K562 (cell line): ENCODE results near the gene MIER2. TPM values are rescaled to one million over a fixed set of nuclear protein-coding genes. Genes with fewer than 3 reads are reported as not detected.

Experiments used
- ATAC-seq: fragments of 200-7000 bp; cut with Tn5 transposase; 3 replicates; pipeline ENCODE4 v1.9.1; 2020; ENCODE audit warnings: moderate library complexity
- BruUV-seq: library from RNA; stranded (reverse); fragments of 400-500 nt; replicated peaks from 2 replicates; lab custom pipeline; 2021; lab: Mats Ljungman, UMichigan
- CTCF ChIA-PET: fragments of 300-600 bp; formaldehyde crosslinking; extraction: SDS; loops from one replicate; lab custom pipeline; 2021; ENCODE audit warnings: low intra/inter-chr PET ratio; lab: Yijun Ruan, JAX
- POLR2A ChIA-PET: fragments of 300-600, 350-650 bp; sonication (Branson Sonifier 250); formaldehyde crosslinking; extraction: SDS; loops from one replicate; lab custom pipeline; 2021; ENCODE audit warnings: antibody characterized with exemption, inconsistent platforms; lab: Yijun Ruan, JAX
- DNase-seq, 4 experiments: peaks; one replicate each; pipeline versions ENCODE4 v3.0.0 to v3.0.0-alpha.2; 2011 to 2018; ENCODE audit warnings: low spot score in 3 of 4, mixed read lengths in 3 of 4; ENCODE audit errors: extremely low read depth in 1 of 4
- FAIRE-seq: peaks from 2 replicates; lab custom pipeline; 2011; peaks lifted over from hg19 to GRCh38; lab: Jason Lieb, UNC
- H2AFZ ChIP-seq: 2 replicates; pipeline ENCODE4 v1.6.0; 2011; ENCODE audit warnings: low read depth, low read length, control low read depth, inconsistent platforms
- H3K27ac ChIP-seq: fragments of 200-600 bp; 3 replicates; pipeline ENCODE4 v1.8.0; 2011; ENCODE audit warnings: low read depth, mild to moderate bottlenecking, control low read depth, inconsistent platforms, low read length, moderate library complexity, mixed read lengths; ENCODE audit errors: extremely low read depth
- H3K27me3 ChIP-seq, 2 experiments: fragments of 300-600 bp in 1 of 2; 2 replicates in 1 of 2; 3 replicates in 1 of 2; pipeline versions ENCODE4 v1.6.0 to v1.8.0; 2011; ENCODE audit warnings: inconsistent platforms in 2 of 2, low read length in 2 of 2, mild to moderate bottlenecking in 1 of 2, mixed read lengths in 1 of 2, moderate library complexity in 1 of 2; ENCODE audit not compliant: control insufficient read depth in 2 of 2, insufficient read depth in 2 of 2
- H3K36me3 ChIP-seq: fragments of 300-600 bp; 3 replicates; pipeline ENCODE4 v1.8.0; 2011; ENCODE audit warnings: mild to moderate bottlenecking, low read length, inconsistent platforms; ENCODE audit not compliant: control insufficient read depth, insufficient read depth
- H3K4me1 ChIP-seq, 2 experiments: fragments of 200-600 bp in 1 of 2; replicated peaks in 1 of 2; 2 replicates in 1 of 2; 3 replicates in 1 of 2; pipeline versions ENCODE4 v1.5.1 to v1.8.0; 2011; ENCODE audit warnings: inconsistent platforms in 2 of 2, low read length in 2 of 2, mild to moderate bottlenecking in 1 of 2, mixed read lengths in 1 of 2, moderate library complexity in 1 of 2; ENCODE audit not compliant: control insufficient read depth in 2 of 2, insufficient read depth in 2 of 2
- H3K4me2 ChIP-seq: 2 replicates; pipeline ENCODE4 v1.6.1; 2011; ENCODE audit warnings: low read length, control low read depth, inconsistent platforms, mixed read lengths; ENCODE audit not compliant: insufficient read depth
- H3K4me3 ChIP-seq: fragments of 200-600 bp; sonication (generic), shearing (Covaris generic); 2 replicates; pipeline ENCODE4 v1.5.1; 2016; ENCODE audit warnings: control low read depth, inconsistent platforms
- H3K79me2 ChIP-seq: fragments of 200-600 bp; 3 replicates; pipeline ENCODE4 v1.8.0; 2011; ENCODE audit warnings: low read length, inconsistent platforms; ENCODE audit not compliant: control insufficient read depth, insufficient read depth
- H3K9ac ChIP-seq, 2 experiments: 2 replicates each; pipeline versions ENCODE4 v1.6.0 to v1.6.1; 2011; ENCODE audit warnings: low read depth in 2 of 2, low read length in 2 of 2, control low read depth in 1 of 2, inconsistent platforms in 1 of 2, mild to moderate bottlenecking in 1 of 2, mixed read lengths in 1 of 2; ENCODE audit not compliant: insufficient read depth in 1 of 2
- H3K9me1 ChIP-seq: one replicate; pipeline ENCODE4 v1.6.0; 2011; ENCODE audit warnings: inconsistent platforms, mild to moderate bottlenecking, low read length, moderate library complexity; ENCODE audit not compliant: control insufficient read depth, insufficient read depth
- H3K9me3 ChIP-seq: replicated peaks from 2 replicates; pipeline ENCODE4 v1.5.1; 2011; ENCODE audit warnings: low read depth, low read length, inconsistent platforms; ENCODE audit not compliant: control insufficient read depth, insufficient read depth
- H4K20me1 ChIP-seq: replicated peaks from 2 replicates; pipeline ENCODE4 v1.6.1; 2011; ENCODE audit warnings: low read length, inconsistent platforms, mixed read lengths; ENCODE audit not compliant: control insufficient read depth, insufficient read depth
- ARHGAP35 ChIP-seq: fragments of 450-650 bp; IDR thresholded peaks from 2 replicates; pipeline ENCODE4 v1.6.1; 2018; ENCODE audit not compliant: partially characterized antibody
- BCL6 ChIP-seq: fragments of 250-450 bp; sonication (Bioruptor Pico); IDR thresholded peaks from 2 replicates; pipeline ENCODE4 v1.4.0; 2020
- BRCA1 ChIP-seq, 2 experiments: fragments of 450-650 bp in 1 of 2; sonication (generic) in 1 of 2; formaldehyde crosslinking in 1 of 2; IDR thresholded peaks; 2 replicates each; pipeline versions ENCODE4 v1.5.0 to v1.6.1; 2017 to 2020; ENCODE audit warnings: mild to moderate bottlenecking in 1 of 2, missing genetic modification reagents in 1 of 2
- CBX5 ChIP-seq: IDR thresholded peaks from 2 replicates; pipeline ENCODE4 v1.6.1; 2014; ENCODE audit warnings: low read depth, borderline replicate concordance
- ESRRB ChIP-seq: fragments of 250-450 bp; sonication (Bioruptor Pico); IDR thresholded peaks from 2 replicates; pipeline ENCODE4 v1.5.0; 2020; ENCODE audit warnings: mild to moderate bottlenecking, moderate library complexity, borderline replicate concordance
- NCOR1 ChIP-seq: fragments of 450-650 bp; IDR thresholded peaks from 2 replicates; pipeline ENCODE4 v1.6.1; 2016; ENCODE audit warnings: mild to moderate bottlenecking, moderate library complexity
- PBX2 ChIP-seq, 2 experiments: IDR thresholded peaks in 1 of 2; conservative IDR thresholded peaks in 1 of 2; 2 replicates each; pipeline ENCODE4 v1.6.1; 2016; ENCODE audit warnings: low read depth in 2 of 2, mild to moderate bottlenecking in 1 of 2, missing compliant biosample characterization in 1 of 2, missing genetic modification characterization in 1 of 2, moderate library complexity in 1 of 2
- WGBS: fragments of 100-300 bp; shearing (Covaris generic); methylation state at CpG from one replicate; pipeline ENCODE4 v1.1.6; 2016; ENCODE audit warnings: low coverage, mixed read lengths; ENCODE audit not compliant: insufficient coverage; ENCODE audit errors: missing lambda C conversion rate; 5-methylcytosine and 5-hydroxymethylcytosine counted together
- in situ Hi-C: fragments of 300-500 bp; cut with MboI; formaldehyde crosslinking; loops from 4 replicates; pipeline ENCODE4 v1.15.0; 2018; ENCODE audit warnings: inconsistent platforms, mixed read lengths
- intact Hi-C: fragments of 100-400 bp; cut with micrococcal nuclease; formaldehyde crosslinking; loops from 2 replicates; pipeline ENCODE4 v1.14.2; 2022
- polyA plus RNA-seq, 8 experiments: library from polyadenylated mRNA; depleted of rRNA in 4 of 8; stranded (reverse) in 5 of 8; unstranded in 3 of 8; fragments of >200 nt; fragmentation: Nextera tagmentation in 2 of 8; fragmentation: Illumina TruSeq in 1 of 8; extraction: Ambion mirVana in 2 of 8; extraction: Trizol in 1 of 8; gene quantifications; 2 replicates each; pipeline versions ENCODE4 v1.2.1 to v1.2.3, GENCODE V29; 2011 to 2014; ENCODE audit warnings: inconsistent platforms in 1 of 8, missing spikeins in 1 of 8
- total RNA-seq, 7 experiments: library from RNA; depleted of rRNA in 6 of 7; stranded (reverse); fragments of >200 nt in 6 of 7; fragmentation: Illumina TruSeq in 2 of 7; extraction: Trizol in 2 of 7; gene quantifications; 2 replicates each; pipeline versions ENCODE4 v1.2.1 to v1.2.3, GENCODE V29; 2011 to 2021; ENCODE audit warnings: low replicate concordance in 1 of 7
- TF ChIP-seq, protein P1 (sequence below): sonication (generic); formaldehyde crosslinking; IDR thresholded peaks from 2 replicates; pipeline ENCODE4 v1.8.1; 2022; ENCODE audit warnings: missing genetic modification reagents
- TF ChIP-seq, protein P2 (sequence below), 2 experiments: IDR thresholded peaks; 2 replicates each; pipeline ENCODE4 v1.6.1; 2012; ENCODE audit warnings: improper control_type of control experiment in 2 of 2, low read depth in 2 of 2, low read length in 2 of 2, borderline replicate concordance in 1 of 2

The MIER2 gene
- total and polyA plus RNA-seq, 9 of the 15 experiments (the other 6 are each of a cell fraction or from before 2014, with no cell fraction given), result 0.46 to 34.7 (median 15.6) TPM

GRCh38 chr19:376111-376470 lies 31.5 kb upstream of the MIER2 start:
- peaks cover 41 to 65% of the 10 kb centered on the region in 2 experiments for H3K27me3 ChIP-seq
- WGBS, result 27% methylated on average over 6 of the region's 8 CpGs
- ATAC-seq, result no peak
- no peak overlapping the region for H3K27ac ChIP-seq
- no peak overlapping the region for H2AFZ ChIP-seq
- POLR2A ChIA-PET, result no interaction called here
- peaks cover 2 to 41% of the 10 kb centered on the region in 2 experiments; a peak in 3 of 5 replicates for H3K4me1 ChIP-seq
- CTCF ChIA-PET, result interaction anchor here (0.6 kb wide), 1 partner anchor 37 kb away, joined by 3 read pairs; no protein-coding TSS in a partner anchor
- H4K20me1 ChIP-seq, result no peaks in the 10 kb centered on the region; the same call in 1 of the 2 replicates
- H3K4me2 ChIP-seq, result no peak overlapping the region
- TF ChIP-seq NCOR1 (no peak), BRCA1 (IDR thresholded peaks at IDR 0.05) (no peak), BRCA1 (CRISPR knock-in tag; IDR thresholded peaks at IDR 0.05) (no peak), PBX2 (CRISPR knock-in tag; IDR thresholded peaks at IDR 0.05; ENCODE audit: low read depth) (no peak), PBX2 (tag; conservative IDR thresholded peaks at IDR 0.05; ENCODE audit: low read depth) (no peak), ARHGAP35 (no peak), BCL6 (CRISPR knock-in tag) (no peak), ESRRB (no peak), CBX5 (no peak)
- TF ChIP-seq, protein P1, sequence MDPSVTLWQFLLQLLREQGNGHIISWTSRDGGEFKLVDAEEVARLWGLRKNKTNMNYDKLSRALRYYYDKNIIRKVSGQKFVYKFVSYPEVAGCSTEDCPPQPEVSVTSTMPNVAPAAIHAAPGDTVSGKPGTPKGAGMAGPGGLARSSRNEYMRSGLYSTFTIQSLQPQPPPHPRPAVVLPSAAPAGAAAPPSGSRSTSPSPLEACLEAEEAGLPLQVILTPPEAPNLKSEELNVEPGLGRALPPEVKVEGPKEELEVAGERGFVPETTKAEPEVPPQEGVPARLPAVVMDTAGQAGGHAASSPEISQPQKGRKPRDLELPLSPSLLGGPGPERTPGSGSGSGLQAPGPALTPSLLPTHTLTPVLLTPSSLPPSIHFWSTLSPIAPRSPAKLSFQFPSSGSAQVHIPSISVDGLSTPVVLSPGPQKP, result no peak
- TF ChIP-seq, protein P2, sequence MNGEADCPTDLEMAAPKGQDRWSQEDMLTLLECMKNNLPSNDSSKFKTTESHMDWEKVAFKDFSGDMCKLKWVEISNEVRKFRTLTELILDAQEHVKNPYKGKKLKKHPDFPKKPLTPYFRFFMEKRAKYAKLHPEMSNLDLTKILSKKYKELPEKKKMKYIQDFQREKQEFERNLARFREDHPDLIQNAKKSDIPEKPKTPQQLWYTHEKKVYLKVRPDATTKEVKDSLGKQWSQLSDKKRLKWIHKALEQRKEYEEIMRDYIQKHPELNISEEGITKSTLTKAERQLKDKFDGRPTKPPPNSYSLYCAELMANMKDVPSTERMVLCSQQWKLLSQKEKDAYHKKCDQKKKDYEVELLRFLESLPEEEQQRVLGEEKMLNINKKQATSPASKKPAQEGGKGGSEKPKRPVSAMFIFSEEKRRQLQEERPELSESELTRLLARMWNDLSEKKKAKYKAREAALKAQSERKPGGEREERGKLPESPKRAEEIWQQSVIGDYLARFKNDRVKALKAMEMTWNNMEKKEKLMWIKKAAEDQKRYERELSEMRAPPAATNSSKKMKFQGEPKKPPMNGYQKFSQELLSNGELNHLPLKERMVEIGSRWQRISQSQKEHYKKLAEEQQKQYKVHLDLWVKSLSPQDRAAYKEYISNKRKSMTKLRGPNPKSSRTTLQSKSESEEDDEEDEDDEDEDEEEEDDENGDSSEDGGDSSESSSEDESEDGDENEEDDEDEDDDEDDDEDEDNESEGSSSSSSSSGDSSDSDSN (IDR thresholded peaks at IDR 0.05; ENCODE audit: borderline replicate concordance in 1 of 2, low read depth in 2 of 2, low read length in 2 of 2), result no peak
- TF ChIP-seq, all 486 proteins: peak for 0
- in situ Hi-C loops (no loop called here), intact Hi-C loops (no loop called here)
- H3K9me1 ChIP-seq, result no peaks in the 10 kb centered on the region
- H3K4me3 ChIP-seq, result no peak overlapping the region
- H3K9me3 ChIP-seq, result no peaks in the 10 kb centered on the region
- H3K79me2 ChIP-seq, result no peaks in the 10 kb centered on the region
- no peak overlapping the region for H3K9ac ChIP-seq
- no peaks in the 10 kb centered on the region for H3K36me3 ChIP-seq
- FAIRE-seq (no peak), DNase-seq (no peak)
- BruUV-seq, result no TSS peak
